ENCODE results near the gene LONP1.

LONP1 gene

GRCh38 chr19:5718037-5718578, 1.8 kb downstream of the LONP1 start:
- Histone ChIP-seq H3K4me3 (ENCODE audit: insufficient read length, low read depth) (peak overlapping the region; percentile 98), H3K9ac (ENCODE audit: insufficient read length, low read depth) (peak overlapping the region; percentile 99), H3K36me3 (ENCODE audit: insufficient read depth, insufficient read length, low read length) (peaks cover 40% of the 10 kb centered on the region), H3K9me3 (ENCODE audit: insufficient read depth, low read length) (no peaks in the 10 kb centered on the region), H3K27me3 (ENCODE audit: insufficient read depth, insufficient read length) (no peaks in the 10 kb centered on the region), H3K4me1 (ENCODE audit: insufficient read depth, insufficient read length) (peaks cover 5% of the 10 kb centered on the region)
- TF ChIP-seq SUZ12 (IDR thresholded peaks at IDR 0.05; ENCODE audit: extremely low read depth, insufficient read depth, insufficient read length): no peak
- no peak for DNase-seq (ENCODE audit: low read depth, low spot score)

- peak overlapping the region; percentile 11 for H3K9ac ChIP-seq (ENCODE audit: insufficient read length, low read depth)
- TF ChIP-seq ZNF274 (IDR thresholded peaks at IDR 0.05; ENCODE audit: low read depth, low read length) (no peak), SUZ12 (IDR thresholded peaks at IDR 0.05; ENCODE audit: extremely low read depth, insufficient read depth, insufficient read length) (no peak), YY1 (IDR thresholded peaks at IDR 0.05; ENCODE audit: insufficient read depth, insufficient read length) (no peak)
- peaks cover 48% of the 10 kb centered on the region for H3K36me3 ChIP-seq (ENCODE audit: insufficient read depth, insufficient read length, low read length)
- H3K4me1 ChIP-seq (ENCODE audit: insufficient read depth, insufficient read length): peaks cover 5% of the 10 kb centered on the region
- no peak overlapping the region for H3K4me3 ChIP-seq (ENCODE audit: insufficient read length, low read depth)
- no peaks in the 10 kb centered on the region for H3K9me3 ChIP-seq (ENCODE audit: insufficient read depth, low read length)
- no peaks in the 10 kb centered on the region for H3K27me3 ChIP-seq (ENCODE audit: insufficient read depth, insufficient read length)
- DNase-seq (ENCODE audit: low read depth, low spot score): no peak
These were observed 2.6 kb downstream of the LONP1 start for GRCh38 chr19:5717215-5717935.

GRCh38 chr19:5714816-5715215, 5.1 kb downstream of the LONP1 start:
- Histone ChIP-seq H3K4me1 (ENCODE audit: insufficient read depth, insufficient read length) (peaks cover 5% of the 10 kb centered on the region), H3K27me3 (ENCODE audit: insufficient read depth, insufficient read length) (no peaks in the 10 kb centered on the region), H3K9ac (ENCODE audit: insufficient read length, low read depth) (no peak overlapping the region), H3K9me3 (ENCODE audit: insufficient read depth, low read length) (no peaks in the 10 kb centered on the region), H3K4me3 (ENCODE audit: insufficient read length, low read depth) (no peak overlapping the region), H3K36me3 (ENCODE audit: insufficient read depth, insufficient read length, low read length) (peaks cover 70% of the 10 kb centered on the region)
- DNase-seq (ENCODE audit: low read depth, low spot score): no peak
- TF ChIP-seq SUZ12 (IDR thresholded peaks at IDR 0.05; ENCODE audit: extremely low read depth, insufficient read depth, insufficient read length): no peak
- TF ChIP-seq ZNF274 (IDR thresholded peaks at IDR 0.05; ENCODE audit: low read depth, low read length): no peak
- TF ChIP-seq YY1 (IDR thresholded peaks at IDR 0.05; ENCODE audit: insufficient read depth, insufficient read length): no peak

- no peak for DNase-seq (ENCODE audit: low read depth, low spot score)
- TF ChIP-seq SUZ12 (IDR thresholded peaks at IDR 0.05; ENCODE audit: extremely low read depth, insufficient read depth, insufficient read length) (no peak), YY1 (IDR thresholded peaks at IDR 0.05; ENCODE audit: insufficient read depth, insufficient read length) (no peak), ZNF274 (IDR thresholded peaks at IDR 0.05; ENCODE audit: low read depth, low read length) (no peak)
- H3K27me3 ChIP-seq (ENCODE audit: insufficient read depth, insufficient read length): no peaks in the 10 kb centered on the region
- H3K9me3 ChIP-seq (ENCODE audit: insufficient read depth, low read length): no peaks in the 10 kb centered on the region
- no peak overlapping the region for H3K4me3 ChIP-seq (ENCODE audit: insufficient read length, low read depth)
- peaks cover 5% of the 10 kb centered on the region for H3K4me1 ChIP-seq (ENCODE audit: insufficient read depth, insufficient read length)
- H3K9ac ChIP-seq (ENCODE audit: insufficient read length, low read depth): no peak overlapping the region
- H3K36me3 ChIP-seq (ENCODE audit: insufficient read depth, insufficient read length, low read length): peaks cover 79% of the 10 kb centered on the region
These were observed 6.7 kb downstream of the LONP1 start for GRCh38 chr19:5713228-5713627.

- Histone ChIP-seq H3K4me1 (ENCODE audit: insufficient read depth, insufficient read length) (no peaks in the 10 kb centered on the region), H3K36me3 (ENCODE audit: insufficient read depth, insufficient read length, low read length) (peaks cover 82% of the 10 kb centered on the region), H3K27me3 (ENCODE audit: insufficient read depth, insufficient read length) (no peaks in the 10 kb centered on the region), H3K9me3 (ENCODE audit: insufficient read depth, low read length) (no peaks in the 10 kb centered on the region), H3K4me3 (ENCODE audit: insufficient read length, low read depth) (no peak overlapping the region), H3K9ac (ENCODE audit: insufficient read length, low read depth) (peak overlapping the region; percentile 21)
- no peak for DNase-seq (ENCODE audit: low read depth, low spot score)
- TF ChIP-seq YY1 (IDR thresholded peaks at IDR 0.05; ENCODE audit: insufficient read depth, insufficient read length) (no peak), ZNF274 (IDR thresholded peaks at IDR 0.05; ENCODE audit: low read depth, low read length) (no peak), SUZ12 (IDR thresholded peaks at IDR 0.05; ENCODE audit: extremely low read depth, insufficient read depth, insufficient read length) (no peak)
These were observed 8.2 kb downstream of the LONP1 start for GRCh38 chr19:5711713-5712161.

- Histone ChIP-seq H3K4me1 (ENCODE audit: insufficient read depth, insufficient read length) (no peaks in the 10 kb centered on the region), H3K27me3 (ENCODE audit: insufficient read depth, insufficient read length) (no peaks in the 10 kb centered on the region), H3K4me3 (ENCODE audit: insufficient read length, low read depth) (no peak overlapping the region), H3K9me3 (ENCODE audit: insufficient read depth, low read length) (no peaks in the 10 kb centered on the region), H3K36me3 (ENCODE audit: insufficient read depth, insufficient read length, low read length) (peaks cover 83% of the 10 kb centered on the region), H3K9ac (ENCODE audit: insufficient read length, low read depth) (no peak overlapping the region)
- no peak for TF ChIP-seq YY1 (IDR thresholded peaks at IDR 0.05; ENCODE audit: insufficient read depth, insufficient read length)
- no peak for TF ChIP-seq ZNF274 (IDR thresholded peaks at IDR 0.05; ENCODE audit: low read depth, low read length)
- TF ChIP-seq SUZ12 (IDR thresholded peaks at IDR 0.05; ENCODE audit: extremely low read depth, insufficient read depth, insufficient read length): no peak
- no peak for DNase-seq (ENCODE audit: low read depth, low spot score)
These were observed 8.9 kb downstream of the LONP1 start for GRCh38 chr19:5711025-5711424.
